Left lung (tissue), 10 donors: ENCODE data around the gene RASAL1. TPM values are rescaled to one million over a fixed set of nuclear protein-coding genes. Genes with fewer than 3 reads are reported as not detected.

ENCODE experiments used
- ATAC-seq: fragments of 200-7000 bp; cut with Tn5 transposase; one replicate; pipeline ENCODE4 v1.9.1; 2020; ENCODE audit warnings: moderate library complexity
- DNase-seq, 4 donors: peaks; one replicate each; pipeline ENCODE4 v3.0.0-alpha.2; 2013 to 2020
- H3K27ac ChIP-seq, 2 donors: fragments of 200-600 bp; sonication (generic) in 1 of 2; one replicate each; pipeline versions ENCODE4 v1.5.0 to v1.8.0; 2020 to 2021
- H3K27me3 ChIP-seq, 2 donors: fragments of 200-600 bp; sonication (generic) in 1 of 2; one replicate each; pipeline versions ENCODE4 v1.5.0 to v1.8.0; 2020 to 2021
- H3K36me3 ChIP-seq, 2 donors: fragments of 200-600 bp; sonication (generic) in 1 of 2; one replicate each; pipeline versions ENCODE4 v1.5.0 to v1.8.0; 2020 to 2021
- H3K4me1 ChIP-seq, 2 donors: fragments of 200-600 bp; one replicate each; pipeline ENCODE4 v1.8.0; 2021
- H3K4me3 ChIP-seq, 2 donors: fragments of 200-600 bp; sonication (generic) in 1 of 2; one replicate each; pipeline versions ENCODE4 v1.5.0 to v1.8.0; 2020 to 2021; ENCODE audit warnings: mild to moderate bottlenecking in 1 of 2
- H3K9me3 ChIP-seq, 2 donors: fragments of 200-600 bp; sonication (generic) in 1 of 2; one replicate each; pipeline versions ENCODE4 v1.5.0 to v1.8.0; 2020 to 2021
- intact Hi-C, 2 donors: fragments of 100-400 bp; cut with DNase I; formaldehyde crosslinking; loops; one replicate each; pipeline versions ENCODE4 v1.11.2 to v1.14.2; 2022
- polyA plus RNA-seq, 6 donors: library from polyadenylated mRNA; unstranded; fragments of 120-200 nt; gene quantifications; one replicate each; pipeline ENCODE4 v1.2.1, GENCODE V29; 2013; ENCODE audit not compliant: insufficient read length in 6 of 6
- total RNA-seq, 2 donors: library from RNA; stranded (reverse); fragmentation: NEBNext Ultra II Directional; extraction: Animal tissue kit (Norgen Biotek cat#: 25700); gene quantifications; one replicate each; pipeline ENCODE4 v1.2.1, GENCODE V29; 2021
- TF ChIP-seq, protein P1 (sequence below), 2 donors: fragments of 200-600 bp; sonication (generic) in 1 of 2; IDR thresholded peaks; one replicate each; pipeline versions ENCODE4 v1.5.0 to v1.8.0; 2021; ENCODE audit warnings: antibody characterized with exemption in 2 of 2
- donor health status: DM: no; HTN: yes; CAD: no.
- donor health status: DM: no; HTN: no; CAD: no.

RASAL1 gene
- total and polyA plus RNA-seq, 8 donors, result 0.16 to 0.46 (median 0.24) TPM

DNA sequence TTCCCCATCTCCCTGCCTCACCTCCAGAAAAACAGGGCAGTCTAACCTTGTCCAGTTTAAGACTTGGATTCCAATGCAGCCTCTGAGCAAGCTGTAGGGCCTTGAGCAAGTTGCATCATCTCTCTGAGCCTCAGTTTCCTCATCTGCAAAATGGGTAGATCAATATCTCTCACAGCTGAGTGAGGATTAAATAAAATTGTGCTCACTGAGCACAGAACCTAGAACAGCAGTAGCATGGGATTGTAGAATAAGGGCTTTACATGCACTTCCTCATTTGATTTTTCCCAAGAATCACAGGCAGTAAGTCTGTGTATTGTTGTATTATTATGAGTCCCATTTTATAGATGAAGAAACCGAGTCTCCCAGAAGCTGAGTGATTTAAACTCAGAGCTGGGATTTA is 77.0 kb downstream of the RASAL1 start:
- TF ChIP-seq, protein P1, sequence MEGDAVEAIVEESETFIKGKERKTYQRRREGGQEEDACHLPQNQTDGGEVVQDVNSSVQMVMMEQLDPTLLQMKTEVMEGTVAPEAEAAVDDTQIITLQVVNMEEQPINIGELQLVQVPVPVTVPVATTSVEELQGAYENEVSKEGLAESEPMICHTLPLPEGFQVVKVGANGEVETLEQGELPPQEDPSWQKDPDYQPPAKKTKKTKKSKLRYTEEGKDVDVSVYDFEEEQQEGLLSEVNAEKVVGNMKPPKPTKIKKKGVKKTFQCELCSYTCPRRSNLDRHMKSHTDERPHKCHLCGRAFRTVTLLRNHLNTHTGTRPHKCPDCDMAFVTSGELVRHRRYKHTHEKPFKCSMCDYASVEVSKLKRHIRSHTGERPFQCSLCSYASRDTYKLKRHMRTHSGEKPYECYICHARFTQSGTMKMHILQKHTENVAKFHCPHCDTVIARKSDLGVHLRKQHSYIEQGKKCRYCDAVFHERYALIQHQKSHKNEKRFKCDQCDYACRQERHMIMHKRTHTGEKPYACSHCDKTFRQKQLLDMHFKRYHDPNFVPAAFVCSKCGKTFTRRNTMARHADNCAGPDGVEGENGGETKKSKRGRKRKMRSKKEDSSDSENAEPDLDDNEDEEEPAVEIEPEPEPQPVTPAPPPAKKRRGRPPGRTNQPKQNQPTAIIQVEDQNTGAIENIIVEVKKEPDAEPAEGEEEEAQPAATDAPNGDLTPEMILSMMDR (IDR thresholded peaks at IDR 0.05), result no peak
- no peak overlapping the region for H3K27ac ChIP-seq
- no peak overlapping the region for H3K4me3 ChIP-seq
- DNase-seq, result no peak
- H3K9me3 ChIP-seq, result no peaks in the 10 kb centered on the region
- peaks cover 4 to 13% of the 10 kb centered on the region in 2 donors for H3K4me1 ChIP-seq
- intact Hi-C loops, result no loop called here
- no peaks in the 10 kb centered on the region for H3K36me3 ChIP-seq
- peaks cover 29 to 75% of the 10 kb centered on the region in 2 donors for H3K27me3 ChIP-seq
- no peak for ATAC-seq

DNA sequence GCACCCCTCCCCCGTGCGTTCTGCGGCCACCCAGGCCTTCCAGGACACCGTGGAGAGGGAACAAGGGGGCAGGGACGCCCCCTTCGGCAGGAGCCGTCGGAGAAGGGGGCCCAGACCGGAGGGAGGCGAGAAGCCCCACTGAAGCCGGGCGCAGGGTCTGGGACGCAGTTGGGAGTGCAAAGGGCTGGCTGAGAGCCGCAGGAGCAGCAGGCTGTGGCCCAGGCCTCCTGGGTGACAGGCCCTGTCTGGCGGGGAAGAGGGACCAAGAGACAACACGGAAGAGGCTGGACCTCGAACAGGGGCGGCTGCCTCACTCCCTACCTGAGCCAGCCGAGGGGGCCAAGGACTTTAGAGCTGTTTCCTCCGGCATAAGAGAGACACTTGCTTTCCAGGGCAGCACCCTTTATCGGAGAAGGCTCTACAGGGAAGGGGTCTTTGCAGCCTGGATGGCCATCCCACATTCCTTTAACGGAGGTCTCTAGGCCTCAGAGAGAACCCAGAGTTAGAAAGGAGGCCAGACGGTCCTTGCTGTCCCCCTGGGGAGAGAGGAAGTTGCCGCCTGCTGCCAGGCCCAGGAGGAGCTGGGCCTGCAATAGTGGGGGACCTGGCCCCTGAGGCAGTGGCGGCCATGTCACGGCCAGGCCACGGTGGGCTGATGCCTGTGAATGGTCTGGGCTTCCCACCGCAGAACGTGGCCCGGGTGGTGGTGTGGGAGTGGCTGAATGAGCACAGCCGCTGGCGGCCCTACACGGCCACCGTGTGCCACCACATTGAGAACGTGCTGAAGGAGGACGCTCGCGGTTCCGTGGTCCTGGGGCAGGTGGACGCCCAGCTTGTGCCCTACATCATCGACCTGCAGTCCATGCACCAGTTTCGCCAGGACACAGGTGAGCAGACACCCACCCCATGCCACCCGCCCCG is 77.7 kb downstream of the RASAL1 start:
- peaks cover 29 to 75% of the 10 kb centered on the region in 2 donors for H3K27me3 ChIP-seq
- TF ChIP-seq, protein P1 (IDR thresholded peaks at IDR 0.05), result no peak
- no peak for ATAC-seq
- DNase-seq, result peak in 1 of 4 donors; percentile 78
- H3K36me3 ChIP-seq, result no peaks in the 10 kb centered on the region
- H3K4me1 ChIP-seq, result peaks cover 4 to 13% of the 10 kb centered on the region in 2 donors
- H3K4me3 ChIP-seq, result peak overlapping the region in 1 of 2 donors; percentile 31
- no peak overlapping the region for H3K27ac ChIP-seq
- H3K9me3 ChIP-seq, result no peaks in the 10 kb centered on the region
- intact Hi-C loops, result no loop called here

DNA sequence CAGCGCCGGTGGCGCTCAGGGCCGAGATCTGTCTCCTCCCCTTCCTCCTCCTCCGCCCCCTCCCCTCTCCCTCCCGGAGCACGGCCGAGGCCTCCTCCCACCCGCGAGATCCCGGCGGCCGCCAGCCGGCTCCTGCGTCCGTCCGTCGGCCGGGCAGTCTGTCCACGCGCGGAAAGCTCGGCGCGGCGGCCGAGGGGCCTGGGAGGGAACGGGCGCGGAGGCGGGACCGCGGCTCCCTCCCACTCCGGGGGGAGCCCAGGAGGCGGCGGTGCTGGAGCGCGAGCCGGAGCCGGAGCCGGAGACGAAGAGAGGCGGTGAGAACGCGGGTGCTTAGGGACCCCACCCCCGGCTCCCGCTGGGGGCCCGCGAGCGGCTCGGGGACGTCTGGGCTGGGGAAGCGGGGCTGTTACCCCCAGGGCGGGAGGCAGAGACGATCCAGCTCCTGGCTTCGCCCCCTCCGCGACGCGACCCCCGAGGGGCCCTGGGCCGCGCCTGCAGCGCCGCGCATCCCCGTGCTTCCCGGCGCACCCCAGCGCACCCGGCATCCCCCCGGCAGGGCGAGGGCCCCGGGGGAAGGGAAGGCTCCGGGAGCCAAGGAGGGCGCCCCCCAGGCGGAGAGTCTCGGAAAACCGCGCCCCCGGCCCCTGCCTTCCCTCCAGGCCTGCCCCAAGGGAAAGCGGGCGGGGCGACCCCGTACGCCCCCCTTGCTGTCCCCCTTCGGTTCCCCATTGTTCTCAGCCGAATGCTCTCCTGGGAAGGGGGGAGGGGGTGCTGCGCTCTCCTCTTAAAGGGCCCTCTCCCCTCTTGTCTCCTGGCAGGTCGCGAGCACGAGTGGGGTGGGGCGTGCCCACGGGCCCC is 78.7 kb downstream of the RASAL1 start, which contains the start of gene DTX1:
TSS of gene DTX1 (plus strand) at position 100 of the 858 bp plus-strand sequence. CDS start 1,463 bp downstream, outside the sequence.
- Histone ChIP-seq H3K27ac (no peak within 1 kb of the TSS), H3K27me3 (peaks cover 29 to 68% of the 10 kb centered on the region in 2 donors), H3K9me3 (no peaks in the 10 kb centered on the region), H3K4me1 (peaks cover 4 to 13% of the 10 kb centered on the region in 2 donors), H3K4me3 (peak within 1 kb of the TSS; percentile 24 to 31), H3K36me3 (no peaks in the 10 kb centered on the region)
- DNase-seq (peak in 2 of 4 donors; percentile 30 to 76), ATAC-seq (peak; percentile 56)
- intact Hi-C loops, result no loop called here
- TF ChIP-seq, protein P1 (IDR thresholded peaks at IDR 0.05), result no peak

DNA sequence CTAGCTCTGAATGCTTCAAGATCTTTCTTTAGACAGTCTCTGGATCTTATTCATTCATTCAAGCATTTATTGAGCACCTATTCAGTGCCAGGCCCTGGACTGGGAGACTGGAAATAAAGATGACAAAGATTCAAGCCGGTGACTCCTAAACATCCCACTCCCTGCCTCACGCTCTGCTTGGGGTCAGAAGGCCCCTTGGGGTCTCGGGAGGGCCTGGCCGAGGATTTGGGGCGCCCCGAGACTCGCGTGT is 79.3 kb downstream of the RASAL1 start:
- no peak for DNase-seq
- peaks cover 4 to 13% of the 10 kb centered on the region in 2 donors for H3K4me1 ChIP-seq
- ATAC-seq, result no peak
- intact Hi-C loops, result no loop called here
- peaks cover 29 to 68% of the 10 kb centered on the region in 2 donors for H3K27me3 ChIP-seq
- no peaks in the 10 kb centered on the region for H3K9me3 ChIP-seq
- H3K27ac ChIP-seq, result no peak overlapping the region
- H3K36me3 ChIP-seq, result no peaks in the 10 kb centered on the region
- H3K4me3 ChIP-seq, result peak overlapping the region; percentile 24 to 31
- TF ChIP-seq, protein P1 (IDR thresholded peaks at IDR 0.05), result no peak
